GM21619 (cell line): ENCODE results near the gene COQ10B.
A peak's percentile ranks its signal among the peaks of the same experiment; 100 is the strongest.

Source experiments
- ATAC-seq: cut with Tn5 transposase; IDR thresholded peaks from one replicate; pipeline ENCODE4 v1.9.1; 2021; ENCODE audit not compliant: unreplicated experiment

Gene COQ10B

DNA sequence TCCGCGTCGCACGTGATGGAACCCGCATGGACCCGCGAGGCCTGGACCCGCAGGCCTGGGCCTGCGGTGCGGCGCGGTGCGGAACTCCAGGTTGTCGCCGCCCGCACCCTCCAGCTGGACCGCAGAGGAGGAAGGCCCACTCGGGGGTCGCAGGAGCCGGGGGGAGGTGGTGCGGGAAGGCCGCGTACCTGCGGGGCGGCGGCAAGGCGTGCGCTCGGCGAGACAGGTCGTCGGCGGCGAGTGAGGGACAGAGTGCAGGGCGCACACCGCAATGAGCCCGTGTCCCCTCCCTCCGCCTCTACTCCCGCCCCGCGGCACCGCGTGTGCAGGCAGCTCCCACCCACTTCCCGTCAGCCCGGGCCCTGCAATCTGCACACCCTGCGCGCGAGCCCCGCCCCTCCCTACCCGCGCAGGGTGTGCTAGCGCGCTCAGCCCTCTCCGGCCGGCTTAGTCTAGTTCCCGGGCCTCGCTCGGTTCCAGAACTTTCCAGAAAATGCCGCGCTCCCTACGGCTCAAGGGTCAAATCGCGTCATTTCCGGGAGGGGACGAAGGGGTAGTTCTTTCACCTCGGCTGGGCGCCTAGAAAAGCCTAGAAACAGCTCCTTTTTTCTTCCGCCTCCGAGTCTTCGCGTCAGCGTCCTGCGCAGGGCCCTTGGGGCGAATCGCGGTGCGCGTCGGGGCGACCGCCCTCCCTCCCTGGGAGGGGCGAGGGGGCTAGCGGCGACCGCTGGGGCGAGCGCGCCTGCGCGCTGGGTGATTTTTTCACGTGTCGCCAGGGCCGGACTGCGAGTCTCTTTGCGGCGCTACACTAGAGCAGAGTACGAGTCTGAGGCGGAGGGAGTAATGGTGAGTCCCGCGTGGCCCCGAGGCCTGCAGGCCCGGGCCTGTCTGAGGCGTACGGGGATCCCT is 46.5 kb downstream of the COQ10B start, which contains the start of the genes HSPD1 and HSPE1:
Gene HSPD1 (minus strand): TSS at position 247 of the 909 bp plus-strand sequence. CDS start 992 bp downstream, outside the sequence.
Gene HSPE1 (plus strand): TSS at position 786 of the 909 bp plus-strand sequence. CDS start 58 bp downstream, at position 844.
- ATAC-seq: peak; percentile 76

DNA sequence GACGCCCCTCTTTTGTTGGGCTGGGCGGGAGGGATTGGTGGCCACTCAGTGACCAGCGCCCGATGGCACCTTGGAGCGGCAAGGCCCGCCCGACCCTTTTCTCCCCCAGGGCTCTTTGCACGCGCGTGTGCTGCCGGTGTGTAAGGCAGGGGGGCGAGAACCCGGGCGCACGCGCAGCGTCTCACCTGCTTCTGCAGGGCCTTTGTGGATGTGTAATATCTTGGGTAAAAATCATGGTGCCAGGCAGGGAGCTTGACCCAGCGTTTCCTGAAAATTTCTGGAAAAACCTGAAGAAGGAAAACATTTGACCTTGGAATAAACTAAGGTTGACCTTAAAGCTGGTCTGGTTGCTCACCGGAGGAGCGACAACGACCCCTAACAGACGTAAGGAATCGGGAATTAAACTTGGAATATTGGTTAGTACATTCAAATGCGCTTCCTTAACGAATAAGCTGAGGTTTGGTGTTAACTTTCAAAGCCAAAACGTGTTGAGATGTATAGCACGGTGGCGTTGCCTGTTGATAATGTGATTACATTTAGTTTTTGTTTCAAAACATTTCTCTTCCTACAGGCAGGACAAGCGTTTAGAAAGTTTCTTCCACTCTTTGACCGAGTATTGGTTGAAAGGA is 47.3 kb downstream of the COQ10B start:
- peak; percentile 5 for ATAC-seq

GRCh38 chr2:197502201-197502600 is 48.8 kb downstream of the COQ10B start:
- ATAC-seq: no peak

DNA sequence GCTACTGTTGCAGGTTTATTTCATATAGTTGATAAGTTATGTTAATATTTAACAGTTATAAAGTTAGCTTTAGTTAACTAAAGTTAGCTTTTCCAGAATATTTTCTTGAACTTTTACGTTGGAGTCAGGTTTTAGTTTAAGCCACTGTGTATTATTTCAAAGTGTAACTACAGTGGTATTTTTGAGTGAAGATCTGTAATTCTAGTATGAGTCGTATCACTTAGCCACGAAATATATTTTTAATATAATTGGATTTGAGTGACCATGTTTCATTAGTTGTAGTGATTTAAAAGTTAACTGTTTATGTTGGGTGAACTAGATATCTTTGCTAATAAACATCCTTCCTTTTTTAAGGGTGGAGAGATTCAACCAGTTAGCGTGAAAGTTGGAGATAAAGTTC is 49.3 kb downstream of the COQ10B start:
- no peak for ATAC-seq

- no peak for ATAC-seq
These were observed 50.6 kb downstream of the COQ10B start for GRCh38 chr2:197504000-197504399.

GRCh38 chr2:197504512-197504911 is 51.2 kb downstream of the COQ10B start:
- ATAC-seq: no peak

- no peak for ATAC-seq
These were observed 53.3 kb downstream of the COQ10B start for GRCh38 chr2:197506658-197507057.

DNA sequence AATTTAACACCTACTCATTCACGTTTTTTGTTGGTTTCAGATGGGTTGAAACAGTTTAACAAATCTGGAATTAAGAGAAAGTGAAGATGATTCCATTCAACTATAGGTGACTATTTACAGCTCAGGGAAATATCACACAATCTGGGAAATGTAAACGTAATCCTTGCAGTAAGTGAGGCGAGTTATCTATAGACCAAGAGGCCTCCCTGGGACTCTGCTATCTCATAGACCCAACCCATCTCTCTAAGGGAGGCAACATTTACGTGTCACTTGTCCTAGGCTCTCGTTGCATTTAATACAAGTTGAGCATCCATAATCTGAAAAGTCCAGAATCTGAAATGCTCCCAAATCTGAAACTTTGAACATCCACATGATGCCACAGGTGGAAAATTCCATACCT is 60.6 kb downstream of the COQ10B start:
- ATAC-seq: no peak

DNA sequence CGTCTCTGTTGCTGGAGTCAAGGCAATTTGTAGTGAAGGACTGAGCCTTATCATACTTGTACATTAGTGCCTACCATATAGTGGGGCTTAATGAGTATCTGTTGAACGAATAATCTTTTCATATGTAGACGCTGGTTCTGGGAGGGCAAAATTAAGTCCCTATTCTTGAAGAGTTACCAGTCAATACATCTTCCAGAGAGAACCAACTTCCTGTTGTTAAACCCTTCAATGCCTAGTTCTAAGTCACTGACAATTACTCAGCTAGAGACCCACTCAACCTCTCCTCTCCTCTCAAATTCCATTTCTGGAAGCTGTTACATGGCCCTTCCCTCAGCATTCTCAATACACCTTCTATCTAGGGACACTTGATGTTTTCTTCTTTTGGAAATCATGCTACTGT is 61.4 kb downstream of the COQ10B start:
- ATAC-seq: no peak

- peak; percentile 4 for ATAC-seq
These were observed 62.0 kb downstream of the COQ10B start for GRCh38 chr2:197515315-197515738.

- peak; percentile 92 for ATAC-seq
These were observed 62.5 kb downstream of the COQ10B start, which contains the start of gene MOB4 for GRCh38 chr2:197515739-197516392. TSS of gene MOB4 (plus strand) at chr2:197516066. CDS start at chr2:197516087, 21 bp downstream.

- ATAC-seq: peak; percentile 13
These were observed 63.0 kb downstream of the COQ10B start for GRCh38 chr2:197516393-197516761.

DNA sequence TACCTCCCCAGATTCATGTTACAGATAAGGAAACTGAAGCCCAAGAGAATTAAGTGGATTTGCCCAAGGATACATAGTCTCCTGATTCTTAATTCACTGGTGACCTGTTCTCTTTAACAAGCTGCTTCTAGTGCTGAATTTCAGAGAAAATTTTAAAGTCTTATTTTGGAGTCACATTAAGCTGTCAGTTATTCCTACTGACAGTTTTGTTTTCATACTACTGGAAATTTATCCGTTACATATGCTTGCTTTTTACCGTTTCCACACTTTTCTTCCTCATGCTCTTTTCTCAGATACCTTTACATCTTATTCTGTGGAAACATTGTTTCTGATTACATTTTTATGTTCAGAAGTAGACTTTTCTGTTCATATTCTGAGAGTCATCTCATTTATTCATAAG is 63.8 kb downstream of the COQ10B start:
- ATAC-seq: no peak
